GM12892 (cell line): ENCODE results near the gene LAMTOR3.
"Not testable (repeated sequence)": the region's sequence is repeated elsewhere in the genome, so short reads cannot be mapped to it uniquely, and the experiment has no call there.

Experiments
- DNase-seq: peaks from one replicate; pipeline ENCODE4 v3.0.0; 2011; ENCODE audit not compliant: insufficient read length
- FAIRE-seq: peaks from 2 replicates; lab custom pipeline; 2011; peaks lifted over from hg19 to GRCh38; lab: Jason Lieb, UNC
- POLR2A ChIP-seq: IDR thresholded peaks from 2 replicates; pipeline ENCODE4 v1.6.1; 2011; ENCODE audit warnings: low read depth, low read length, control low read depth
- POLR2AphosphoS5 ChIP-seq: IDR thresholded peaks from 2 replicates; pipeline ENCODE4 v1.6.1; 2011; ENCODE audit warnings: low read depth, low read length, control low read depth
- TAF1 ChIP-seq: IDR thresholded peaks from 2 replicates; pipeline ENCODE4 v1.6.1; 2011; ENCODE audit warnings: low read depth, mild to moderate bottlenecking, control low read depth, low read length, borderline replicate concordance

LAMTOR3 gene

GRCh38 chr4:99845179-99845578, 49.0 kb downstream of the LAMTOR3 start:
- TF ChIP-seq TAF1, result no peak
- 0 out of 2 replicates have a peak, but pooled peaks have one; percentile 33 for TF ChIP-seq POLR2AphosphoS5
- FAIRE-seq (peak; percentile 38), DNase-seq (no peak)

DNA sequence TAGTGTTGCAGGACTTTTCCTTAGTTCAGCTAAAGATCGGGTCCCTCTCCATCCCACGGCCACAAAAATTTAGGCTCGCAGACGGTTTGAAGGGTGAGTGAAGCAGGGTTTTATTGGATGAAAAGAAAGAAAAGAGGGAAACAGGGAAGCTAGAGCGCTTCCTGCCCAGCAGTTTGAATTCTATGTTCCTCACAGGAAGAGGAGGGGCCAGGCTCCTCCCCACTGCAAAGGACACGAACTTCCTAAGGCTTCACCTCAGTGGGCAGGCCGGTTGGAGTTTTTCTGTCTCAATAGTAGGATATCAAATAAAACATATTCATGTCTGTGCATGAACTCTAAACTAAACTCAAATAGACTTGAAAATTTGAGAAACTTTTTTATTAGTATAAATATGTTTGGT, 50.2 kb downstream of the LAMTOR3 start:
- TF ChIP-seq POLR2AphosphoS5 (no peak), POLR2A (no peak), TAF1 (no peak)
- FAIRE-seq (no peak), DNase-seq (no peak)

- no peak for DNase-seq
- FAIRE-seq, result no peak
- no peak for TF ChIP-seq POLR2AphosphoS5
- TF ChIP-seq TAF1, result no peak
- TF ChIP-seq POLR2A, result no peak
Observed at GRCh38 chr4:99843413-99843812, 50.8 kb downstream of the LAMTOR3 start.

GRCh38 chr4:99841129-99841528, 53.1 kb downstream of the LAMTOR3 start:
- TF ChIP-seq POLR2AphosphoS5 (no peak), POLR2A (no peak), TAF1 (no peak)
- DNase-seq, result no peak
- FAIRE-seq, result peak; percentile 63

GRCh38 chr4:99838927-99839326, 55.3 kb downstream of the LAMTOR3 start:
- no peak for DNase-seq
- FAIRE-seq, result no peak
- TF ChIP-seq POLR2AphosphoS5, result no peak
- no peak for TF ChIP-seq TAF1
- no peak for TF ChIP-seq POLR2A

DNA sequence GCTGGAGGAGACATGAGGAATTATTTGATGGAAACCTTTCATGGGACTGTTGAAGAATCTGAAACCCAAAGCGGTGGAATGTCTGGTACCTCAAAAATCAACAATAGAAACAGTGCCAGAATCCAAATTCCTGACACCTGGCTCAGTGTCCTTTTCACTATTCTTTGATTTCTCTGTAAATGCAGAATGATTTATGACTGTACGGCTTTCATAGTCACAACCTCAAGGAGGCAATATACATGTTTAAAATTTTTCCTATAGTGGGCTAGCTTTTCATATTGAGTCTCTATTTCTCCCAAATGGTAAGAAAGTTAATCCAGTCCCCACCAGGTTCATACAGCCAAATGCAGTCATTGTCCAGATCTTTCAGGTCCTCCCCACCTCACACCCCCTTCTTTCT, 58.3 kb downstream of the LAMTOR3 start:
- FAIRE-seq (no peak), DNase-seq (no peak)
- no peak for TF ChIP-seq TAF1
- TF ChIP-seq POLR2AphosphoS5, result no peak
- no peak for TF ChIP-seq POLR2A

DNA sequence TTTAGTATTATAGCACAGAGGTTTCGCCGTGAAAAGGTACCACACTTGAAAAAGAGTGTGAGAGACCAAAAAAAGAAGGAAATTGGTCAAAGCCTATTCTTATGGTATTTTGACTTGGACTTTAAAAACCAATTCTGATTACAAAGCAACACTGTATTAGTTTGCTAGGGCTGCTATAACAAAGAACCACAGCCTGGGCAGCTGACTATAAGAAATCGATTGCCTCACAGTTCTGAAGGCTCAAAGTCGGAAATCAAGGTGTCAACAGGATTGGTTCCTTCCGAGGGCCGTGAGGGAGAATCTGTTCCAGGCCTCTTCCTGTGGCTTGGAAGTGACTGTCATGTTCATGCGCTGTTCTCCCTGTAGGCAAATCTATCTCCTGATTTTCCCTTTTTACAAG, 59.7 kb downstream of the LAMTOR3 start:
- TF ChIP-seq TAF1, result no peak
- no peak for TF ChIP-seq POLR2AphosphoS5
- TF ChIP-seq POLR2A, result no peak
- DNase-seq (no peak), FAIRE-seq (no peak)

- no peak for FAIRE-seq
- no peak for DNase-seq
- no peak for TF ChIP-seq POLR2A
- TF ChIP-seq TAF1, result no peak
- TF ChIP-seq POLR2AphosphoS5, result no peak
Observed at GRCh38 chr4:99833756-99834155, 60.5 kb downstream of the LAMTOR3 start.

DNA sequence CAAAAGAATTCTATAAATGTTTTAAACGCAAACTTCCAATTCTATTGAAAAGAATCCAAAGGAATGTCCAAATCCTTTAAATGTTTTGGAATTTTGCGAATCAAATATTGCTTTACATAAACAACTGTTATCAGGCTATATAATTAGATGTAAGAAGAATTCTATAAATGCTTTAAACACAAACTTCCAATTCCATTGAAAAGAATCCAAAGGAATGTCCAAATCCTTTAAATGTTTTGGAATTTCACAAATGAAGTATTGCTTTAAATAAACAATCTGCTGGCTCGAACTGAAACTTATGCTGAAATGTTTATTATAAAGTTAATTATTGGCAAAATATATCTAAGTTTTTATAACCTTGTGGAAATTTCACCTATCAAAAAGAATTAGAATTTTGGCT, 61.5 kb downstream of the LAMTOR3 start:
- DNase-seq (no peak), FAIRE-seq (no peak)
- TF ChIP-seq POLR2AphosphoS5 (no peak), POLR2A (no peak), TAF1 (no peak)

DNA sequence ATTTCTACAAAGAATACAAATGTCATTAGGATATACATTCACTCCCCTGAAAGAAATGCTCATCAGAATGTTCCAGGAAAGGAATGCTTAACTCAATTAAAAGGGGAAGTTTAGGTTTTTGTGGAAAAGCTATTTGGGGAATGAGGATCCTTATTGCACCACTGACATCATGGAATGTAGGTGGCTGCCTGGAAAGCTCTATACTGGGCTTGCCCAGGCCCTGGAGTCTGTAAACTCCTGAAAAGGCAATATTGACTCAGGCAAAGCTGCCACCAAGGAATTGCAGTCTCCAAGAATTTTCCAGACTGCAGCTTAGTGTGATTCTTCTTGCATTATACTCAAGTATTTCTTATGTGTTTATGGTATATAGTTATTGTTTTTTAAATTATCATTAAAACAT, 61.9 kb downstream of the LAMTOR3 start:
- FAIRE-seq, result no peak
- TF ChIP-seq POLR2AphosphoS5, result no peak
- no peak for TF ChIP-seq POLR2A
- TF ChIP-seq TAF1, result no peak
- DNase-seq, result no peak

- DNase-seq, FAIRE-seq: not testable (repeated sequence)
Observed at GRCh38 chr4:99830051-99830450, 64.2 kb downstream of the LAMTOR3 start.

- DNase-seq (no peak), FAIRE-seq (no peak)
- TF ChIP-seq TAF1, result no peak
- TF ChIP-seq POLR2AphosphoS5, result no peak
- no peak for TF ChIP-seq POLR2A
Observed at GRCh38 chr4:99828477-99828876, 65.8 kb downstream of the LAMTOR3 start.
